Ovary (tissue), 3 donors: ENCODE data around the gene OR2H1.

Source experiments
- CTCF ChIP-seq, 3 donors: fragments of 450-650 bp in 2 of 3; fragments of 200-600 bp in 1 of 3; IDR thresholded peaks; one replicate each; pipeline versions ENCODE4 v1.5.1 to v1.8.0; 2016 to 2022; ENCODE audit warnings: antibody characterized with exemption in 3 of 3, mild to moderate bottlenecking in 1 of 3
- EP300 ChIP-seq: sonication (generic); formaldehyde crosslinking; IDR thresholded peaks from one replicate; pipeline ENCODE4 v1.6.1; 2017; ENCODE audit warnings: antibody characterized with exemption
- donor health status: DM: no; HTN: no; CAD: no.

GRCh38 chr6:29491574-29491973 lies 34.6 kb downstream of the OR2H1 start:
- TF ChIP-seq CTCF (IDR thresholded peaks at IDR 0.05) (no peak), EP300 (no peak)
